Measurements from ENCODE around the gene FAM222A.
A peak's percentile ranks its signal among the peaks of the same experiment; 100 is the strongest.

Gene FAM222A

DNA sequence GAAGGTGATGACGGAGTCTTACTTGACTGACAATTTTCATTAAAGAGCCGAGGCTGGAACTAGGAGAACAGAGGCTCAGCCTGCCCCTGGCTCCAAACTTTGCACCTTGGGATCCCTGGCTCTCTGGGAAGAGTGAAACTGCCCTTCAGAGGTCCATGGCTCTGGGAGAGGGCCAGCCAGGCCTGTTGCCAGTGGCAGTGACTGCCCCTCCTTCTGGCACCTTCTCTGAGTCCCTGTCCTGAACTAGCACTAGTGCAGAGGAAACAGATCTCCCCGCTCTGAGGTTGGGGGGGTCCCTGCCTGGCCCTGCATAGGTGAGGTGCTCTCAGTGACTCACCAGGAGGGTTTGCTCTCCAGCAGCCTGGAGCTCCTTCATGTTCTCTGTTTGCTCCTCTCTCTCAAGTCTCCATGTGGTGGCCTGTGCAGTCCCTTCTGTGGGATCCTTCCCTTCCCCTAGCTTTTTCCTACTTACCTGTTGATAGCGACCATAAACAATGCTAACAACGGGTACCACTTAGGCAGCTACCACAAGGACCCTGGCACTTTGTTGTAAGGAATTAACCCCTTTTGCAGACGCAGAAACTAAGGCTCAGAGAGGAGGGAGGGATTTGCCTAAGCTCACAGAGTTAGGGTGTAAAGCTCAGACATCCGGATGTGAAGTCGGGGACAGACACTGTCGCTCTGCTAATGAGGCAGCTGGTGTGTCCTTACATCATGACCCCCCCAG is 22.4 kb downstream of the FAM222A start:
- in situ Hi-C loops (cut with HindIII; ENCODE audit: low sequenced_read_pairs): no loop called here
- DNase-seq (ENCODE audit: low read depth, low spot score): no peak
- H3K4me3 ChIP-seq (ENCODE audit: low read depth, low read length): no peak overlapping the region
- no peak for TF ChIP-seq CTCF (IDR thresholded peaks at IDR 0.05; ENCODE audit: low read depth, low read length)

DNA sequence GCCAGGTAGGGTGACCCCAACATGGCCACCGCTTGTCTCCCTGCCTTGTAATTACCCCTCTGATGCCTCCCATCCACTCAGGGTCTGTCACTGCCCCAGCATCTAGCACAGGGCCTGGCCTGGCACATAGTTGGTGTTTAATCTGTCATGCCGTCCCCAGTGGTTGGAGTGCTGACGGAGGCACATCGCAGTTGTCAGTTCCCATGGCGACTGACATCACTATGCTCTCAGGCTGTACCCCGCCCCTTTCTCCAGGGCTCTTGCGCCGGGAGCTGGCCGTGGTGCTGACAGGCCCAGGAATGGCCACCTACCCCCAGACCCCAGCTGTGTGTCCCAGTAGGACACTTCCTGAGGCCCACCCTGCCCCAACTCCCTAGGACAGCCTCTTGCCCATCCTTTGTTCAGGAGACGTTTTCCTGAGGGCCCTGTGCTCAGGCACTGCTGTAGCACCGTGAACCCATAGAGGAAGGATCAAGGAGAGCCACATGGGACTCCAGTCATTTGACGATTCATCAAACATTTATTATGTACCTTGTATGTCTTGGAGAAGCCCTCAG is 23.0 kb downstream of the FAM222A start:
- H3K4me3 ChIP-seq (ENCODE audit: low read depth, low read length): no peak overlapping the region
- no peak for TF ChIP-seq CTCF (IDR thresholded peaks at IDR 0.05; ENCODE audit: low read depth, low read length)
- in situ Hi-C loops (cut with HindIII; ENCODE audit: low sequenced_read_pairs): no loop called here
- peak; percentile 44 for DNase-seq (ENCODE audit: low read depth, low spot score)

DNA sequence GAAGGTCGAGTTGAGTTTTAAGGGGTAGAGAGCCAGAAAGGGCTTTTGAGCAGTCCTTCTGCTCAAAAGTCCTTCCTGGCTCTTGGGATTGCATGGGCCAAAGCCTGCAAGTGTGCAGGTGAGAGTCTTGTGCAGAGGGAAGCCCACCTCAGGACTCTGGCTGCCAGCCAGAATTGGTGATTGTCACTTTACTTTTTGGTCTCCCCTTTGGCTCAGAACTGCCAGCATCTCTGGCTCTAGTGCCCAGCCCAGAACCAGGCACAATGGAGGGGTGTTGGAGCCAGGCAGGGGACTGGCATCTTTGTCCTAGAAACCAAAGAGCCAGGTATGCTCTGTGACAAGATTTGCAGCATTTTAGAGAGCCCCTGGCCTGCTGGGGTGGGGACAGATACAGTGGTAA is 23.5 kb downstream of the FAM222A start:
- DNase-seq (ENCODE audit: low read depth, low spot score): no peak
- in situ Hi-C loops (cut with HindIII; ENCODE audit: low sequenced_read_pairs): no loop called here
- TF ChIP-seq CTCF (IDR thresholded peaks at IDR 0.05; ENCODE audit: low read depth, low read length): no peak
- no peak overlapping the region for H3K4me3 ChIP-seq (ENCODE audit: low read depth, low read length)

DNA sequence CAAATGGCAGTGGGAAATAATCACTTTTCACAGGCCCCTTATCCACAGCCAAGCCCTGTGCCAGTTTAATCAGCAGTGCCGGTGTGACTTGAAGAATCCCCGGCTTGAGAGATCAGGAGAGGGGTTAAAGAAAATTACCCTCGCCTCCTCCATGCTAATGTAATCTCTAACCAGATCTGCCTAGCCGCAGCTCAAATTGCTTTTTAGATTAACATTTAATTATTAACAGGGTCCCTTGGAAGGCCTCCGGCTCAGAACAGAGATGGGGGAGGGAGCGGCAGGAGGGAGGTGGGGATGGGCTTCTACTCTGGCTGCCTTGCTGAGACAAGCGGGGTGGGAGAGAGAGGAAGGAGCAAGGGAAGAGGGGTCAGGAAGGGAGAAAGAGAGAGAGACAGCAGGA is 24.0 kb downstream of the FAM222A start:
- TF ChIP-seq CTCF (IDR thresholded peaks at IDR 0.05; ENCODE audit: low read depth, low read length): no peak
- no peak overlapping the region for H3K4me3 ChIP-seq (ENCODE audit: low read depth, low read length)
- no peak for DNase-seq (ENCODE audit: low read depth, low spot score)
- in situ Hi-C loops (cut with HindIII; ENCODE audit: low sequenced_read_pairs): no loop called here

DNA sequence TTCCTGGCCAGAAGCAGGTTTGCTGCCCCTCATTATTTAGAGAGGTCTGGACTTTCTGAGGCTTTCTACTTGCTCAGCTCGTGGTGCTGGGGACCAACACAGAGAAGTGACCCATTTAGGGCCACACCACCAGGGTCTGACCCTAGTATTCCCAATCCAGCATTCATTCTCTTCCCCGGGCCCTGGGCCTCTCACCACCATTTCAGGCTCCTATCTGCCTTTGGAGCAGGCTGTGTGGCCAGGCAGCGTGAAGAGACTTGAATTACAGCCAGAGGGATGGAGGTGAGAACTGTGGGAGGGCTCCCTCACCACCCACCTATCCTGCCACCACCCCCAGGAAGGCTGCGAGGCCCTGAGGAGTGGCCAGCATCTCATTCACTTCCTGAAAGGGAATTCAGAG is 24.6 kb downstream of the FAM222A start:
- H3K4me3 ChIP-seq (ENCODE audit: low read depth, low read length): no peak overlapping the region
- in situ Hi-C loops (cut with HindIII; ENCODE audit: low sequenced_read_pairs): no loop called here
- no peak for DNase-seq (ENCODE audit: low read depth, low spot score)
- TF ChIP-seq CTCF (IDR thresholded peaks at IDR 0.05; ENCODE audit: low read depth, low read length): no peak

DNA sequence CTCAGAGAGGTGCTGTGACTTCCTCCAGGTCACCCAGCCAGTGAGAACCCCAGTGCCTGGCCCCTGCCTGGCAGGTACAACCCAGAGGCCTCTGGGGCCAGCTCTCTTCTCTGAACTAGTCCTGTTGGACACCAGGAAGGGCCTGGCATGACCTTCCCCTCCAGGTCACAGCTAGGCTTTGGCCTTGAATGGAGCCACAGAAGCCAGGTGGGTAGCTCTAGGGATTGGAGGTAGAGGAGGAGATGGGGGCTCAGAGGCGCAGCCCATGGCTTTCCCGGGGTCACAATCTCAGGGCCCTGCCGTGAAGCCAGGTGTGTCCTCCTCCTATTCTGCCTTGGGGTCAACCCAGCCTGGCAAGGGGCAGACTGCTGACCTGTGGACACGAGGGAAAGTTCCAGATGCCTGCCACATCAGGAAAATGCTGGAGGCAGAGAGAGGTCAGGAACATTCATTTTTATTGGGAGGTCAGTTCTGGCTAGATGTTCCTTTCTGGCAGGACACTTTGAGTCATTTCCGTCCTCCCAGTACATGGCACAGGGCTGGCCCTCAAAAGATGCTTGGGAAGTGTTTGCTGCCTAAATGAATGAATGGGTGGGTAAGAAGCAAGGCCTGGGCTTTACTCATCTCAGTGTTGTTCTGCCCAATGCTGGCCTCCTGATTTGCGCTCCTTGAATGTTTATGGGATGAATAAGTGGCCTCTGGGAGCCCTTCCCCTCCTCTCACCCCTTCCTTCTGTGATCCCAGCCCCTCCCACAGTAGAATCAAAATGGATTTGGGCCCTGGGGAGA is 25.4 kb downstream of the FAM222A start:
- in situ Hi-C loops (cut with HindIII; ENCODE audit: low sequenced_read_pairs): no loop called here
- no peak for DNase-seq (ENCODE audit: low read depth, low spot score)
- H3K4me3 ChIP-seq (ENCODE audit: low read depth, low read length): no peak overlapping the region
- TF ChIP-seq CTCF (IDR thresholded peaks at IDR 0.05; ENCODE audit: low read depth, low read length): no peak

All from astrocyte of the spinal cord (primary cell).